GM12878 (cell line): ENCODE measurements around the gene TSHZ1.
A peak's percentile ranks its signal among the peaks of the same experiment; 100 is the strongest.

Experiments used
- CTCF ChIP-seq, 3 experiments: IDR thresholded peaks in 2 of 3; conservative IDR thresholded peaks in 1 of 3; 2 replicates each; pipeline ENCODE4 v1.5.1; 2011; ENCODE audit warnings: low read depth in 3 of 3, low read length in 3 of 3, mild to moderate bottlenecking in 3 of 3, control low read depth in 2 of 3, moderate library complexity in 2 of 3, inconsistent platforms in 1 of 3, mixed read lengths in 1 of 3; ENCODE audit not compliant: control insufficient read depth in 2 of 3, insufficient read depth in 1 of 3; ENCODE audit errors: extremely low read depth in 1 of 3
- MAX ChIP-seq: IDR thresholded peaks from 2 replicates; pipeline ENCODE4 v1.6.1; 2012; ENCODE audit warnings: low read depth, low read length, improper control_type of control experiment

GRCh38 chr18:75173125-75173432 lies 37.5 kb upstream of the TSHZ1 start:
- TF ChIP-seq CTCF (IDR thresholded peaks at IDR 0.05 in 2 of 3, conservative IDR thresholded peaks at IDR 0.05 in 1 of 3; ENCODE audit: control insufficient read depth in 2 of 3, extremely low read depth in 1 of 3, insufficient read depth in 1 of 3, low read depth in 3 of 3, low read length in 3 of 3): peak; percentile 44 to 66 (median 49); a peak in 5 of 6 replicates
- no peak for TF ChIP-seq MAX
